BE2C (cell line): Measurements from ENCODE around the gene RNF167.
"Not testable (repeated sequence)": the region's sequence is repeated elsewhere in the genome, so short reads cannot be mapped to it uniquely, and the experiment has no call there.

Experiments
- DNase-seq: peaks from one replicate; pipeline ENCODE4 v3.0.0-alpha.2; 2020
- H3K27me3 ChIP-seq: fragments of 250-450 bp; sonication (Bioruptor Pico); 2 replicates; pipeline ENCODE4 v1.5.1; 2020; ENCODE audit warnings: mild to moderate bottlenecking
- H3K36me3 ChIP-seq: fragments of 250-450 bp; sonication (Bioruptor Pico); 2 replicates; pipeline ENCODE4 v1.5.1; 2020; ENCODE audit warnings: mild to moderate bottlenecking
- H3K4me1 ChIP-seq: fragments of 250-450 bp; sonication (Bioruptor Pico); 2 replicates; pipeline ENCODE4 v1.5.1; 2020
- H3K4me3 ChIP-seq: 2 replicates; pipeline ENCODE4 v1.5.1; 2011; ENCODE audit warnings: low read depth, low read length
- H3K9me3 ChIP-seq: fragments of 250-450 bp; sonication (Bioruptor Pico); 2 replicates; pipeline ENCODE4 v1.5.1; 2020
- CTCF ChIP-seq: IDR thresholded peaks from 2 replicates; pipeline ENCODE4 v1.5.1; 2012; ENCODE audit warnings: mild to moderate bottlenecking, low read depth, low read length

RNF167 gene

GRCh38 chr17:4913994-4914393, 26.1 kb upstream of the RNF167 start:
- no peaks in the 10 kb centered on the region for H3K9me3 ChIP-seq
- no peak overlapping the region for H3K4me3 ChIP-seq
- TF ChIP-seq CTCF, result no peak
- H3K27me3 ChIP-seq, result no peaks in the 10 kb centered on the region
- H3K36me3 ChIP-seq, result no peaks in the 10 kb centered on the region
- DNase-seq, result no peak
- H3K4me1 ChIP-seq, result no peaks in the 10 kb centered on the region

- DNase-seq, H3K9me3 ChIP-seq, H3K4me1 ChIP-seq, H3K27me3 ChIP-seq, H3K36me3 ChIP-seq, H3K4me3 ChIP-seq: not testable (repeated sequence)
Measured at GRCh38 chr17:4914551-4914950, 25.5 kb upstream of the RNF167 start.

- TF ChIP-seq CTCF, result no peak
- Histone ChIP-seq H3K36me3 (no peaks in the 10 kb centered on the region), H3K27me3 (no peaks in the 10 kb centered on the region), H3K9me3 (no peaks in the 10 kb centered on the region), H3K4me1 (no peaks in the 10 kb centered on the region), H3K4me3 (no peak overlapping the region)
- DNase-seq, result no peak
Measured at GRCh38 chr17:4919511-4920047, 20.5 kb upstream of the RNF167 start.

- Histone ChIP-seq H3K27me3 (no peaks in the 10 kb centered on the region), H3K4me1 (no peaks in the 10 kb centered on the region), H3K36me3 (no peaks in the 10 kb centered on the region), H3K9me3 (no peaks in the 10 kb centered on the region), H3K4me3 (no peak overlapping the region)
- no peak for DNase-seq
- TF ChIP-seq CTCF, result no peak
Measured at GRCh38 chr17:4920351-4921048, 19.6 kb upstream of the RNF167 start.

GRCh38 chr17:4921320-4921719, 18.7 kb upstream of the RNF167 start:
- no peak for TF ChIP-seq CTCF
- no peaks in the 10 kb centered on the region for H3K4me1 ChIP-seq
- no peaks in the 10 kb centered on the region for H3K9me3 ChIP-seq
- no peaks in the 10 kb centered on the region for H3K27me3 ChIP-seq
- H3K36me3 ChIP-seq, result no peaks in the 10 kb centered on the region
- no peak overlapping the region for H3K4me3 ChIP-seq
- no peak for DNase-seq

GRCh38 chr17:4926577-4927335, 13.3 kb upstream of the RNF167 start:
- not testable (repeated sequence) for H3K4me1 ChIP-seq, H3K27me3 ChIP-seq, H3K4me3 ChIP-seq, H3K36me3 ChIP-seq, H3K9me3 ChIP-seq, DNase-seq

- TF ChIP-seq CTCF, result no peak
- H3K4me3 ChIP-seq, result no peak overlapping the region
- no peak for DNase-seq
- H3K9me3 ChIP-seq, result no peaks in the 10 kb centered on the region
- no peaks in the 10 kb centered on the region for H3K4me1 ChIP-seq
- no peaks in the 10 kb centered on the region for H3K27me3 ChIP-seq
- H3K36me3 ChIP-seq, result no peaks in the 10 kb centered on the region
Measured at GRCh38 chr17:4928881-4929280, 11.2 kb upstream of the RNF167 start.
